HepG2 (cell line): Measurements from ENCODE around the gene MARS1. TPM values are rescaled to one million over a fixed set of nuclear protein-coding genes. Genes with fewer than 3 reads are reported as not detected.

Source experiments
- HINFP ChIP-seq: sonication (generic); formaldehyde crosslinking; IDR thresholded peaks from 2 replicates; pipeline ENCODE4 v1.4.0; 2020; ENCODE audit warnings: low read depth, mild to moderate bottlenecking, missing genetic modification reagents
- MXD4 ChIP-seq: IDR thresholded peaks from 2 replicates; pipeline ENCODE4 v1.6.1; 2016; ENCODE audit warnings: mild to moderate bottlenecking, missing biosample characterization, missing genetic modification reagents
- PATZ1 ChIP-seq: sonication (generic); formaldehyde crosslinking; IDR thresholded peaks from 2 replicates; pipeline ENCODE4 v1.4.0; 2020; ENCODE audit warnings: missing genetic modification reagents
- PPARG ChIP-seq: conservative IDR thresholded peaks from 2 replicates; pipeline ENCODE4 v1.6.1; 2016; ENCODE audit warnings: missing biosample characterization, missing genetic modification reagents
- SIN3A ChIP-seq: IDR thresholded peaks from 2 replicates; pipeline ENCODE4 v1.6.1; 2011; ENCODE audit warnings: low read depth, mild to moderate bottlenecking, control low read depth, low read length, borderline replicate concordance
- SRSF1 ChIP-seq: fragments of 200-400 bp; formaldehyde crosslinking; optimal IDR thresholded peaks from 2 replicates; pipeline ENCODE3; 2017; ENCODE audit warnings: mild to moderate bottlenecking, low read depth, low read length, moderate library complexity
- STAT6 ChIP-seq: sonication (generic); formaldehyde crosslinking; IDR thresholded peaks from 2 replicates; pipeline ENCODE4 v1.4.0; 2020; ENCODE audit warnings: missing genetic modification reagents, mild to moderate bottlenecking, borderline replicate concordance
- ZFY ChIP-seq: sonication (generic); formaldehyde crosslinking; IDR thresholded peaks from 2 replicates; pipeline ENCODE4 v1.4.0; 2020; ENCODE audit warnings: missing genetic modification reagents
- ZNF550 ChIP-seq: sonication (generic); formaldehyde crosslinking; IDR thresholded peaks from 2 replicates; pipeline ENCODE4 v1.4.0; 2020; ENCODE audit warnings: mild to moderate bottlenecking, missing genetic modification reagents, borderline replicate concordance
- ZNF775 ChIP-seq: sonication (generic); formaldehyde crosslinking; IDR thresholded peaks from 2 replicates; pipeline ENCODE4 v1.4.0; 2020; ENCODE audit warnings: missing genetic modification reagents, mild to moderate bottlenecking, moderate library complexity, borderline replicate concordance
- ZNF780A ChIP-seq: sonication (generic); formaldehyde crosslinking; IDR thresholded peaks from 2 replicates; pipeline ENCODE4 v1.8.0; 2022; ENCODE audit warnings: mild to moderate bottlenecking, missing genetic modification reagents, moderate library complexity
- ZNF788 ChIP-seq: sonication (generic); formaldehyde crosslinking; IDR thresholded peaks from 2 replicates; pipeline ENCODE4 v1.5.0; 2020; ENCODE audit warnings: mild to moderate bottlenecking, missing genetic modification reagents, borderline replicate concordance
- polyA plus RNA-seq, 8 experiments: library from polyadenylated mRNA; depleted of rRNA in 3 of 8; stranded (reverse) in 7 of 8; unstranded in 1 of 8; fragments of >200 nt; fragmentation: Illumina TruSeq in 4 of 8; extraction: Trizol in 4 of 8; gene quantifications; 2 replicates each; pipeline versions ENCODE4 v1.2.1 to v1.2.3, GENCODE V29; 2011 to 2016; ENCODE audit warnings: low read depth in 4 of 8, missing spikeins in 1 of 8, mixed read lengths in 1 of 8; ENCODE audit not compliant: insufficient read depth in 1 of 8
- total RNA-seq, 5 experiments: library from RNA; depleted of rRNA; stranded (reverse); fragments of >200 nt; fragmentation: Illumina TruSeq; extraction: Trizol; gene quantifications; 2 replicates each; pipeline ENCODE4 v1.2.3, GENCODE V29; 2016; ENCODE audit warnings: low read depth in 1 of 5
- TF ChIP-seq, protein P1 (sequence below): sonication (generic); formaldehyde crosslinking; IDR thresholded peaks from 2 replicates; pipeline ENCODE4 v1.4.0; 2020; ENCODE audit warnings: missing genetic modification reagents
- TF ChIP-seq, protein P2 (sequence below): sonication (generic); formaldehyde crosslinking; conservative IDR thresholded peaks from 2 replicates; pipeline ENCODE4 v1.8.0; 2022; ENCODE audit warnings: low read depth, missing genetic modification reagents

The MARS1 gene
- total and polyA plus RNA-seq, 2 of the 13 experiments (the other 11 are each of a cell fraction or from before 2014, with no cell fraction given): 115 to 181 TPM

GRCh38 chr12:57459055-57459749, 28.7 kb upstream of the MARS1 start (continued):
- TF ChIP-seq SRSF1 (no peak), SIN3A (no peak), HINFP (no peak), PPARG (CRISPR knock-in tag) (no peak), ZNF775 (no peak), PATZ1 (CRISPR knock-in tag) (no peak), ZNF550 (CRISPR knock-in tag) (no peak), ZNF780A (CRISPR knock-in tag) (no peak), ZNF788 (peak; percentile 60; the same call in 1 of the 2 replicates), ZFY (CRISPR knock-in tag) (peak; percentile 12; the same call in 1 of the 2 replicates), STAT6 (CRISPR knock-in tag) (peak; percentile 69; the same call in 1 of the 2 replicates), MXD4 (CRISPR knock-in tag) (no peak)
- TF ChIP-seq, protein P1, sequence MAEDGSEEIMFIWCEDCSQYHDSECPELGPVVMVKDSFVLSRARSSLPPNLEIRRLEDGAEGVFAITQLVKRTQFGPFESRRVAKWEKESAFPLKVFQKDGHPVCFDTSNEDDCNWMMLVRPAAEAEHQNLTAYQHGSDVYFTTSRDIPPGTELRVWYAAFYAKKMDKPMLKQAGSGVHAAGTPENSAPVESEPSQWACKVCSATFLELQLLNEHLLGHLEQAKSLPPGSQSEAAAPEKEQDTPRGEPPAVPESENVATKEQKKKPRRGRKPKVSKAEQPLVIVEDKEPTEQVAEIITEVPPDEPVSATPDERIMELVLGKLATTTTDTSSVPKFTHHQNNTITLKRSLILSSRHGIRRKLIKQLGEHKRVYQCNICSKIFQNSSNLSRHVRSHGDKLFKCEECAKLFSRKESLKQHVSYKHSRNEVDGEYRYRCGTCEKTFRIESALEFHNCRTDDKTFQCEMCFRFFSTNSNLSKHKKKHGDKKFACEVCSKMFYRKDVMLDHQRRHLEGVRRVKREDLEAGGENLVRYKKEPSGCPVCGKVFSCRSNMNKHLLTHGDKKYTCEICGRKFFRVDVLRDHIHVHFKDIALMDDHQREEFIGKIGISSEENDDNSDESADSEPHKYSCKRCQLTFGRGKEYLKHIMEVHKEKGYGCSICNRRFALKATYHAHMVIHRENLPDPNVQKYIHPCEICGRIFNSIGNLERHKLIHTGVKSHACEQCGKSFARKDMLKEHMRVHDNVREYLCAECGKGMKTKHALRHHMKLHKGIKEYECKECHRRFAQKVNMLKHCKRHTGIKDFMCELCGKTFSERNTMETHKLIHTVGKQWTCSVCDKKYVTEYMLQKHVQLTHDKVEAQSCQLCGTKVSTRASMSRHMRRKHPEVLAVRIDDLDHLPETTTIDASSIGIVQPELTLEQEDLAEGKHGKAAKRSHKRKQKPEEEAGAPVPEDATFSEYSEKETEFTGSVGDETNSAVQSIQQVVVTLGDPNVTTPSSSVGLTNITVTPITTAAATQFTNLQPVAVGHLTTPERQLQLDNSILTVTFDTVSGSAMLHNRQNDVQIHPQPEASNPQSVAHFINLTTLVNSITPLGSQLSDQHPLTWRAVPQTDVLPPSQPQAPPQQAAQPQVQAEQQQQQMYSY (CRISPR knock-in tag): peak; percentile 98
- TF ChIP-seq, protein P2, sequence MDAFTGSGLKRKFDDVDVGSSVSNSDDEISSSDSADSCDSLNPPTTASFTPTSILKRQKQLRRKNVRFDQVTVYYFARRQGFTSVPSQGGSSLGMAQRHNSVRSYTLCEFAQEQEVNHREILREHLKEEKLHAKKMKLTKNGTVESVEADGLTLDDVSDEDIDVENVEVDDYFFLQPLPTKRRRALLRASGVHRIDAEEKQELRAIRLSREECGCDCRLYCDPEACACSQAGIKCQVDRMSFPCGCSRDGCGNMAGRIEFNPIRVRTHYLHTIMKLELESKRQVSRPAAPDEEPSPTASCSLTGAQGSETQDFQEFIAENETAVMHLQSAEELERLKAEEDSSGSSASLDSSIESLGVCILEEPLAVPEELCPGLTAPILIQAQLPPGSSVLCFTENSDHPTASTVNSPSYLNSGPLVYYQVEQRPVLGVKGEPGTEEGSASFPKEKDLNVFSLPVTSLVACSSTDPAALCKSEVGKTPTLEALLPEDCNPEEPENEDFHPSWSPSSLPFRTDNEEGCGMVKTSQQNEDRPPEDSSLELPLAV (CRISPR knock-in tag): no peak
